Stomach (tissue), 9 donors: ENCODE data around the gene CSNK2A1. TPM values are rescaled to one million over a fixed set of nuclear protein-coding genes. Genes with fewer than 3 reads are reported as not detected.
"Not testable (repeated sequence)": the region's sequence is repeated elsewhere in the genome, so short reads cannot be mapped to it uniquely, and the experiment has no call there.

Experiments used
- DNase-seq, 2 donors: peaks; one replicate each; pipeline versions ENCODE4 v3.0.0 to v3.0.0-alpha.2; 2013 to 2019
- H3K27ac ChIP-seq, 5 donors: fragments of 200-600 bp in 4 of 5; sonication (generic) in 4 of 5; one replicate each; pipeline ENCODE4 v1.5.1; 2013 to 2019; ENCODE audit warnings: mild to moderate bottlenecking in 1 of 5, moderate library complexity in 1 of 5
- H3K27me3 ChIP-seq, 3 donors: fragments of 200-600 bp; sonication (generic); one replicate each; pipeline ENCODE4 v1.5.1; 2017 to 2019; ENCODE audit warnings: mixed run types in 1 of 3
- H3K36me3 ChIP-seq, 4 donors: fragments of 200-600 bp; sonication (generic); 1 replicate in 3 of 4; 2 replicates in 1 of 4; pipeline ENCODE4 v1.5.1; 2016 to 2019
- H3K4me1 ChIP-seq, 4 donors: fragments of 200-600 bp; sonication (generic); one replicate each; pipeline ENCODE4 v1.5.1; 2016 to 2019
- H3K4me3 ChIP-seq, 4 donors: fragments of 200-600 bp; sonication (generic) in 3 of 4; one replicate each; pipeline ENCODE4 v1.5.1; 2016 to 2019; ENCODE audit warnings: mild to moderate bottlenecking in 1 of 4
- H3K9me3 ChIP-seq, 4 donors: fragments of 200-600 bp; sonication (generic); one replicate each; pipeline ENCODE4 v1.5.1; 2016 to 2019
- CTCF ChIP-seq, 7 experiments: fragments of 450-650 bp in 4 of 7; fragments of 200-600 bp in 3 of 7; sonication (generic) in 3 of 7; IDR thresholded peaks; one replicate each; pipeline ENCODE4 v1.5.1; 2016 to 2019; ENCODE audit warnings: antibody characterized with exemption in 7 of 7, control low read depth in 2 of 7, mild to moderate bottlenecking in 1 of 7
- EP300 ChIP-seq: sonication (generic); formaldehyde crosslinking; IDR thresholded peaks from one replicate; pipeline ENCODE4 v1.6.1; 2017; ENCODE audit warnings: antibody characterized with exemption
- POLR2A ChIP-seq, 4 donors: fragments of 450-650 bp; IDR thresholded peaks; one replicate each; pipeline ENCODE4 v1.6.1; 2016; ENCODE audit warnings: antibody characterized with exemption in 4 of 4, control low read depth in 2 of 4, mild to moderate bottlenecking in 1 of 4, moderate library complexity in 1 of 4
- POLR2AphosphoS5 ChIP-seq, 3 donors: sonication (generic); formaldehyde crosslinking; IDR thresholded peaks; one replicate each; pipeline ENCODE4 v1.6.1; 2016; ENCODE audit warnings: antibody characterized with exemption in 3 of 3
- WGBS, 5 donors: extraction: QIAGEN DNeasy Blood & Tissue Kit in 3 of 5; methylation state at CpG; one replicate each; pipeline versions ENCODE4 v1.1.5 to v1.1.7; 2013 to 2018; 5-methylcytosine and 5-hydroxymethylcytosine counted together
- intact Hi-C: fragments of 100-400 bp; cut with DNase I; formaldehyde crosslinking; loops from one replicate; pipeline ENCODE4 v1.15.1; 2023; ENCODE audit warnings: low total_unique reads
- polyA plus RNA-seq, 3 donors: library from polyadenylated mRNA; stranded (reverse); fragments of 200-250 nt; gene quantifications; one replicate each; pipeline ENCODE4 v1.2.3, GENCODE V29; 2013
- total RNA-seq, 5 donors: library from RNA; depleted of rRNA; stranded (reverse); fragments of >200 nt; gene quantifications; one replicate each; pipeline versions ENCODE4 v1.1.0 to v1.2.3, GENCODE V29; 2014 to 2016
- donor health status: healthy with polysubstance abuse.
- donor health status: Bipolar disorder and iron deficiency.
- donor health status: healthy.

The CSNK2A1 gene
- total and polyA plus RNA-seq, 8 donors = 22.6 to 164 (median 37.3) TPM

GRCh38 chr20:516799-517198, 26.8 kb downstream of the CSNK2A1 start:
- Histone ChIP-seq H3K9me3 (peaks cover 0 to 16% (median 7%) of the 10 kb centered on the region in 4 donors), H3K4me1 (peaks cover 0 to 55% (median 21%) of the 10 kb centered on the region in 4 donors), H3K27ac (no peak overlapping the region), H3K36me3 (peaks cover 3 to 18% (median 11%) of the 10 kb centered on the region in 4 donors), H3K27me3 (no peaks in the 10 kb centered on the region), H3K4me3 (no peak overlapping the region)
- no peak for DNase-seq
- WGBS, 5 donors = 59 to 78% (median 70%) methylated on average over 2 of the region's 2 CpGs
- TF ChIP-seq POLR2A (IDR thresholded peaks at IDR 0.05) = no peak
- no peak for TF ChIP-seq CTCF (IDR thresholded peaks at IDR 0.05)
- no peak for TF ChIP-seq POLR2AphosphoS5 (IDR thresholded peaks at IDR 0.05)
- no peak for TF ChIP-seq EP300
- intact Hi-C loops = no loop called here

- Histone ChIP-seq H3K4me1 (peaks cover 0 to 66% (median 27%) of the 10 kb centered on the region in 4 donors), H3K27ac (no peak overlapping the region), H3K4me3 (no peak overlapping the region), H3K9me3 (peaks cover 0 to 14% (median 6%) of the 10 kb centered on the region in 4 donors), H3K27me3 (no peaks in the 10 kb centered on the region), H3K36me3 (peaks cover under 1 to 14% (median 5%) of the 10 kb centered on the region in 4 donors)
- 80 to 97% (median 94%) methylated on average over 3 of the region's 3 CpGs for WGBS, 5 donors
- intact Hi-C loops = no loop called here
- TF ChIP-seq EP300 (no peak), POLR2AphosphoS5 (IDR thresholded peaks at IDR 0.05) (no peak), CTCF (IDR thresholded peaks at IDR 0.05) (no peak), POLR2A (IDR thresholded peaks at IDR 0.05) (no peak)
- DNase-seq = no peak
Measured at GRCh38 chr20:515696-516095, 27.9 kb downstream of the CSNK2A1 start.

- H3K36me3 ChIP-seq = peaks cover 0 to 6% (median under 1%) of the 10 kb centered on the region in 4 donors
- H3K4me1 ChIP-seq = peaks cover 9 to 87% (median 43%) of the 10 kb centered on the region in 4 donors
- no peaks in the 10 kb centered on the region for H3K9me3 ChIP-seq
- intact Hi-C loops = no loop called here
- DNase-seq = no peak
- 74 to 87% (median 84%) methylated on average over 2 of the region's 2 CpGs for WGBS, 5 donors
- H3K4me3 ChIP-seq = no peak overlapping the region
- H3K27ac ChIP-seq = no peak overlapping the region
- no peaks in the 10 kb centered on the region for H3K27me3 ChIP-seq
- TF ChIP-seq POLR2AphosphoS5 (IDR thresholded peaks at IDR 0.05) (no peak), POLR2A (IDR thresholded peaks at IDR 0.05) (no peak), CTCF (IDR thresholded peaks at IDR 0.05) (no peak), EP300 (no peak)
Measured at GRCh38 chr20:513429-513828, 30.2 kb downstream of the CSNK2A1 start.

GRCh38 chr20:510328-511057, 33.1 kb downstream of the CSNK2A1 start:
- peaks cover 5 to 83% (median 45%) of the 10 kb centered on the region in 4 donors for H3K4me1 ChIP-seq
- WGBS, 5 donors = 67 to 80% (median 68%) methylated on average over 9 of the region's 9 CpGs
- H3K9me3 ChIP-seq, H3K27ac ChIP-seq, intact Hi-C loops, H3K27me3 ChIP-seq, H3K4me3 ChIP-seq: not testable (repeated sequence)
- H3K36me3 ChIP-seq = peaks cover 12 to 35% (median 26%) of the 10 kb centered on the region in 4 donors
- peak in 1 of 2 donors; percentile 40 for DNase-seq

GRCh38 chr20:508364-508787, 35.2 kb downstream of the CSNK2A1 start:
- peaks cover 24 to 56% (median 44%) of the 10 kb centered on the region in 4 donors for H3K36me3 ChIP-seq
- not testable (repeated sequence) for H3K4me3 ChIP-seq

More at GRCh38 chr20:508364-508787, 35.2 kb downstream of the CSNK2A1 start:
- H3K27ac ChIP-seq, DNase-seq, H3K9me3 ChIP-seq, H3K27me3 ChIP-seq, intact Hi-C loops: not testable (repeated sequence)
- H3K4me1 ChIP-seq = peaks cover 5 to 65% (median 44%) of the 10 kb centered on the region in 4 donors
- 16 to 32% (median 32%) methylated on average over 6 of the region's 6 CpGs for WGBS, 5 donors
